HEK293 (cell line): ENCODE measurements around the gene RAB1A.

Experiments used
- CTCF ChIA-PET: fragments of 350-600 bp; formaldehyde crosslinking; extraction: SDS; loops from one replicate; lab custom pipeline; 2021; ENCODE audit warnings: antibody characterized with exemption; lab: Yijun Ruan, JAX
- POLR2A ChIA-PET: fragments of 300-600 bp; formaldehyde crosslinking; extraction: SDS; loops from one replicate; lab custom pipeline; 2020; ENCODE audit warnings: antibody characterized with exemption, inconsistent platforms; lab: Yijun Ruan, JAX
- H3K27ac ChIP-seq: fragments of 200-500 bp; sonication (Bioruptor generic); 2 replicates; pipeline ENCODE4 v1.5.1; 2014; ENCODE audit warnings: low read depth, low read length, control low read depth, inconsistent platforms; ENCODE audit errors: extremely low read depth
- H3K36me3 ChIP-seq, 2 experiments: fragments of 200-500 bp in 1 of 2; sonication (Bioruptor generic) in 1 of 2; 1 replicate in 1 of 2; 2 replicates in 1 of 2; pipeline ENCODE4 v1.5.1; 2014 to 2017; ENCODE audit warnings: inconsistent platforms in 2 of 2, low read length in 2 of 2; ENCODE audit not compliant: control insufficient read depth in 2 of 2, insufficient read depth in 1 of 2
- H3K4me1 ChIP-seq: fragments of 200-500 bp; sonication (Bioruptor generic); 2 replicates; pipeline ENCODE4 v1.5.1; 2014; ENCODE audit warnings: mild to moderate bottlenecking, low read length, inconsistent platforms; ENCODE audit not compliant: control insufficient read depth, insufficient read depth
- H3K4me3 ChIP-seq: 2 replicates; pipeline ENCODE4 v1.5.1; 2011; ENCODE audit warnings: low read depth, mild to moderate bottlenecking, control low read depth, low read length, moderate library complexity
- H3K9me3 ChIP-seq: fragments of 200-500 bp; sonication (Bioruptor generic); 2 replicates; pipeline ENCODE4 v1.5.1; 2014; ENCODE audit warnings: low read depth, low read length, inconsistent platforms; ENCODE audit not compliant: control insufficient read depth, insufficient read depth
- ATF2 ChIP-seq: fragments of 450-650 bp; formaldehyde crosslinking; IDR thresholded peaks from 2 replicates; pipeline ENCODE4 v1.5.1; 2016; ENCODE audit warnings: missing biosample characterization, missing genetic modification characterization, low read depth
- BCL6B ChIP-seq: fragments of 450-650 bp; formaldehyde crosslinking; IDR thresholded peaks from 2 replicates; pipeline ENCODE4 v1.5.1; 2017; ENCODE audit warnings: missing biosample characterization, missing genetic modification characterization
- FEZF1 ChIP-seq: fragments of 450-650 bp; formaldehyde crosslinking; IDR thresholded peaks from 2 replicates; pipeline ENCODE4 v1.5.1; 2016; ENCODE audit warnings: missing biosample characterization, missing genetic modification characterization
- GFI1B ChIP-seq: fragments of 450-650 bp; formaldehyde crosslinking; IDR thresholded peaks from 2 replicates; pipeline ENCODE4 v1.5.1; 2016; ENCODE audit warnings: missing biosample characterization, missing genetic modification characterization
- HOXA7 ChIP-seq: sonication (generic); formaldehyde crosslinking; IDR thresholded peaks from 2 replicates; pipeline ENCODE4 v1.8.1; 2022; ENCODE audit warnings: missing genetic modification reagents, borderline replicate concordance
- OSR2 ChIP-seq: fragments of 450-650 bp; formaldehyde crosslinking; IDR thresholded peaks from 2 replicates; pipeline ENCODE4 v1.5.1; 2016; ENCODE audit warnings: missing biosample characterization, missing genetic modification characterization
- SALL2 ChIP-seq: fragments of 450-650 bp; formaldehyde crosslinking; IDR thresholded peaks from 2 replicates; pipeline ENCODE4 v1.5.0; 2017; ENCODE audit warnings: missing biosample characterization, mild to moderate bottlenecking, missing genetic modification characterization, borderline replicate concordance
- SP7 ChIP-seq: fragments of 450-650 bp; formaldehyde crosslinking; IDR thresholded peaks from 2 replicates; pipeline ENCODE4 v1.5.1; 2016; ENCODE audit warnings: missing biosample characterization, missing genetic modification characterization
- ZBTB20 ChIP-seq: fragments of 450-650 bp; formaldehyde crosslinking; IDR thresholded peaks from 2 replicates; pipeline ENCODE4 v1.5.1; 2016; ENCODE audit warnings: missing biosample characterization, missing genetic modification characterization
- ZBTB26 ChIP-seq: fragments of 450-650 bp; formaldehyde crosslinking; optimal IDR thresholded peaks from 2 replicates; pipeline ENCODE3; 2016; ENCODE audit warnings: missing biosample characterization, mild to moderate bottlenecking, missing genetic modification characterization
- ZBTB8A ChIP-seq: fragments of 450-650 bp; formaldehyde crosslinking; IDR thresholded peaks from 2 replicates; pipeline ENCODE4 v1.5.1; 2016; ENCODE audit warnings: missing biosample characterization, missing genetic modification characterization
- ZFP3 ChIP-seq: fragments of 450-650 bp; formaldehyde crosslinking; IDR thresholded peaks from 2 replicates; pipeline ENCODE4 v1.5.1; 2016; ENCODE audit warnings: low read depth, missing biosample characterization, missing genetic modification characterization
- ZFP69B ChIP-seq: fragments of 450-650 bp; formaldehyde crosslinking; IDR thresholded peaks from 2 replicates; pipeline ENCODE4 v1.5.1; 2016; ENCODE audit warnings: missing biosample characterization, missing genetic modification characterization
- ZNF112 ChIP-seq: fragments of 450-650 bp; formaldehyde crosslinking; IDR thresholded peaks from 2 replicates; pipeline ENCODE4 v1.5.0; 2017; ENCODE audit warnings: missing biosample characterization, missing genetic modification characterization
- ZNF133 ChIP-seq: fragments of 450-650 bp; formaldehyde crosslinking; IDR thresholded peaks from 2 replicates; pipeline ENCODE4 v1.5.1; 2016; ENCODE audit warnings: missing biosample characterization, missing genetic modification characterization
- ZNF157 ChIP-seq: fragments of 450-650 bp; formaldehyde crosslinking; IDR thresholded peaks from 2 replicates; pipeline ENCODE4 v1.5.1; 2016; ENCODE audit warnings: missing biosample characterization, missing genetic modification characterization
- ZNF18 ChIP-seq: fragments of 450-650 bp; formaldehyde crosslinking; IDR thresholded peaks from 2 replicates; pipeline ENCODE4 v1.5.1; 2016; ENCODE audit warnings: missing biosample characterization, missing genetic modification characterization
- ZNF211 ChIP-seq: fragments of 450-650 bp; formaldehyde crosslinking; IDR thresholded peaks from 2 replicates; pipeline ENCODE4 v1.5.1; 2016; ENCODE audit warnings: low read depth, missing biosample characterization, missing genetic modification characterization
- ZNF426 ChIP-seq: fragments of 450-650 bp; formaldehyde crosslinking; IDR thresholded peaks from 2 replicates; pipeline ENCODE4 v1.5.1; 2017; ENCODE audit warnings: missing biosample characterization, missing genetic modification characterization, mild to moderate bottlenecking, inconsistent platforms, moderate library complexity
- ZNF473 ChIP-seq: fragments of 450-650 bp; formaldehyde crosslinking; IDR thresholded peaks from 2 replicates; pipeline ENCODE4 v1.5.1; 2017; ENCODE audit warnings: missing biosample characterization, missing genetic modification characterization
- ZNF488 ChIP-seq: fragments of 450-650 bp; formaldehyde crosslinking; IDR thresholded peaks from 2 replicates; pipeline ENCODE4 v1.5.1; 2016; ENCODE audit warnings: missing biosample characterization, missing genetic modification characterization
- ZNF548 ChIP-seq: fragments of 450-650 bp; formaldehyde crosslinking; IDR thresholded peaks from 2 replicates; pipeline ENCODE4 v1.5.1; 2016; ENCODE audit warnings: missing biosample characterization, missing genetic modification characterization
- ZNF560 ChIP-seq: fragments of 450-650 bp; formaldehyde crosslinking; IDR thresholded peaks from 2 replicates; pipeline ENCODE4 v1.5.1; 2017; ENCODE audit warnings: missing biosample characterization, missing genetic modification characterization, borderline replicate concordance
- ZNF610 ChIP-seq: fragments of 450-650 bp; formaldehyde crosslinking; IDR thresholded peaks from 2 replicates; pipeline ENCODE4 v1.5.1; 2016; ENCODE audit warnings: missing biosample characterization, missing genetic modification characterization, borderline replicate concordance
- ZNF624 ChIP-seq: fragments of 450-650 bp; formaldehyde crosslinking; IDR thresholded peaks from 2 replicates; pipeline ENCODE4 v1.5.1; 2017; ENCODE audit warnings: missing biosample characterization, missing genetic modification characterization
- ZNF692 ChIP-seq: fragments of 450-650 bp; formaldehyde crosslinking; IDR thresholded peaks from 2 replicates; pipeline ENCODE4 v1.5.1; 2016; ENCODE audit warnings: missing biosample characterization, missing genetic modification characterization
- ZNF707 ChIP-seq: fragments of 450-650 bp; formaldehyde crosslinking; IDR thresholded peaks from 2 replicates; pipeline ENCODE4 v1.5.1; 2016; ENCODE audit warnings: missing biosample characterization, missing genetic modification characterization

RAB1A gene

GRCh38 chr2:65096948-65097347, 33.0 kb downstream of the RAB1A start:
- ChIA-PET POLR2A (no interaction called here), CTCF (no interaction called here)
- no peaks in the 10 kb centered on the region for H3K9me3 ChIP-seq
- TF ChIP-seq ZNF157: no peak
- TF ChIP-seq ZBTB20 (tag by site-specific recombination): no peak
- no peak for TF ChIP-seq ZBTB26
- TF ChIP-seq ZFP69B (tag by site-specific recombination): no peak
- no peak for TF ChIP-seq ZNF426 (tag by site-specific recombination)
- TF ChIP-seq ZNF624: no peak
- TF ChIP-seq ZNF707 (tag by site-specific recombination): no peak
- TF ChIP-seq ZNF473: no peak
- no peak for TF ChIP-seq ZNF692 (tag by site-specific recombination)
- no peak for TF ChIP-seq ZNF133 (tag by site-specific recombination)
- no peak for TF ChIP-seq HOXA7 (CRISPR knock-in tag)
- no peak for TF ChIP-seq ZNF211 (tag by site-specific recombination)
- TF ChIP-seq ATF2 (tag by site-specific recombination): no peak
- no peak for TF ChIP-seq OSR2 (tag by site-specific recombination)
- TF ChIP-seq ZNF112 (tag by site-specific recombination): no peak
- TF ChIP-seq BCL6B (tag by site-specific recombination): no peak
- TF ChIP-seq ZNF610 (tag by site-specific recombination): no peak
- no peak for TF ChIP-seq ZNF18 (tag by site-specific recombination)
- no peak for TF ChIP-seq SALL2
- H3K4me3 ChIP-seq: no peak overlapping the region
- H3K4me1 ChIP-seq: no peaks in the 10 kb centered on the region
- H3K36me3 ChIP-seq: peaks cover 50 to 71% of the 10 kb centered on the region in 2 experiments
- H3K27ac ChIP-seq: no peak overlapping the region

- ChIA-PET POLR2A (no interaction called here), CTCF (no interaction called here)
- no peaks in the 10 kb centered on the region for H3K4me1 ChIP-seq
- H3K4me3 ChIP-seq: no peak overlapping the region
- H3K36me3 ChIP-seq: peaks cover 50 to 76% of the 10 kb centered on the region in 2 experiments
- H3K9me3 ChIP-seq: no peaks in the 10 kb centered on the region
- H3K27ac ChIP-seq: no peak overlapping the region
- TF ChIP-seq SP7 (tag by site-specific recombination) (no peak), ZFP3 (tag by site-specific recombination) (no peak), ZBTB8A (no peak), FEZF1 (tag by site-specific recombination) (no peak), ZNF488 (tag by site-specific recombination) (no peak), ZNF548 (tag by site-specific recombination) (no peak), ZNF560 (no peak), GFI1B (tag by site-specific recombination) (no peak)
Observed at GRCh38 chr2:65093211-65093610, 36.7 kb downstream of the RAB1A start.
